H9 (cell line): Measurements from ENCODE around the gene EPS15. TPM values are rescaled to one million over a fixed set of nuclear protein-coding genes. Genes with fewer than 3 reads are reported as not detected.

Experiments
- DNase-seq: peaks from one replicate; pipeline ENCODE4 v3.0.0-alpha.2; 2017
- H2AFZ ChIP-seq: one replicate; pipeline ENCODE4 v1.6.1; 2013; ENCODE audit warnings: mild to moderate bottlenecking, low read length, control low read depth, moderate library complexity
- H2AK5ac ChIP-seq: 2 replicates; pipeline ENCODE4 v1.6.1; 2013; ENCODE audit warnings: low read length, control low read depth, mixed read lengths; ENCODE audit not compliant: insufficient read length
- H2BK120ac ChIP-seq: one replicate; pipeline ENCODE4 v1.6.1; 2013; ENCODE audit warnings: low read depth, mild to moderate bottlenecking, low read length, control low read depth, inconsistent platforms; ENCODE audit not compliant: poor library complexity, severe bottlenecking
- H2BK12ac ChIP-seq: 2 replicates; pipeline ENCODE4 v1.6.1; 2013; ENCODE audit warnings: low read length, control low read depth, mixed read lengths, low read depth; ENCODE audit not compliant: insufficient read length
- H2BK15ac ChIP-seq: 2 replicates; pipeline ENCODE4 v1.6.1; 2013; ENCODE audit warnings: low read depth, low read length, control low read depth
- H2BK20ac ChIP-seq: one replicate; pipeline ENCODE4 v1.6.1; 2013; ENCODE audit warnings: low read depth, mild to moderate bottlenecking, low read length, control low read depth, inconsistent platforms; ENCODE audit not compliant: poor library complexity, severe bottlenecking
- H2BK5ac ChIP-seq: 2 replicates; pipeline ENCODE4 v1.6.1; 2013; ENCODE audit warnings: low read length, control low read depth, mixed read lengths; ENCODE audit not compliant: insufficient read length
- H3K14ac ChIP-seq: 2 replicates; pipeline ENCODE4 v1.6.1; 2013; ENCODE audit warnings: low read length, control low read depth; ENCODE audit not compliant: insufficient read depth
- H3K18ac ChIP-seq: 2 replicates; pipeline ENCODE4 v1.6.1; 2013; ENCODE audit warnings: low read depth, mild to moderate bottlenecking, mixed read lengths, low read length, control low read depth; ENCODE audit not compliant: insufficient read length
- H3K23ac ChIP-seq: 2 replicates; pipeline ENCODE4 v1.6.1; 2013; ENCODE audit warnings: low read length, control low read depth, mixed read lengths, low read depth; ENCODE audit not compliant: insufficient read length
- H3K23me2 ChIP-seq: 2 replicates; pipeline ENCODE4 v1.6.1; 2013; ENCODE audit warnings: low read depth, mild to moderate bottlenecking, mixed read lengths, low read length, control low read depth; ENCODE audit not compliant: insufficient read length, poor library complexity, severe bottlenecking
- H3K27ac ChIP-seq: 2 replicates; pipeline ENCODE4 v1.5.1; 2013; ENCODE audit warnings: low read length, control low read depth, mixed read lengths, low read depth; ENCODE audit not compliant: insufficient read length
- H3K27me3 ChIP-seq: 2 replicates; pipeline ENCODE4 v1.6.1; 2013; ENCODE audit warnings: low read length, control low read depth, inconsistent platforms; ENCODE audit not compliant: insufficient read depth
- H3K4ac ChIP-seq: 2 replicates; pipeline ENCODE4 v1.6.1; 2013; ENCODE audit warnings: low read depth, mild to moderate bottlenecking, control low read depth, inconsistent platforms, low read length, moderate library complexity
- H3K4me1 ChIP-seq: 2 replicates; pipeline ENCODE4 v1.6.1; 2013; ENCODE audit warnings: low read length, control low read depth, inconsistent platforms; ENCODE audit not compliant: insufficient read depth
- H3K4me2 ChIP-seq: 2 replicates; pipeline ENCODE4 v1.6.1; 2013; ENCODE audit warnings: low read length, control low read depth, mixed read lengths; ENCODE audit not compliant: insufficient read length, insufficient read depth
- H3K56ac ChIP-seq: 2 replicates; pipeline ENCODE4 v1.6.1; 2013; ENCODE audit warnings: low read depth, mild to moderate bottlenecking, mixed read lengths, low read length, control low read depth; ENCODE audit not compliant: insufficient read length
- H3K79me1 ChIP-seq: 2 replicates; pipeline ENCODE4 v1.6.1; 2013; ENCODE audit warnings: low read depth, mild to moderate bottlenecking, moderate library complexity, low read length, control low read depth, inconsistent platforms; ENCODE audit not compliant: insufficient read depth, poor library complexity, severe bottlenecking
- H3K79me2 ChIP-seq: 2 replicates; pipeline ENCODE4 v1.6.1; 2013; ENCODE audit warnings: low read length, control low read depth, inconsistent platforms; ENCODE audit not compliant: insufficient read depth
- H3K9ac ChIP-seq: 2 replicates; pipeline ENCODE4 v1.6.1; 2013; ENCODE audit warnings: low read length, control low read depth, mixed read lengths; ENCODE audit not compliant: insufficient read length; ENCODE audit errors: extremely low read depth
- H3K9me3 ChIP-seq: one replicate; pipeline ENCODE4 v1.6.1; 2013; ENCODE audit warnings: low read depth, low read length, inconsistent platforms; ENCODE audit not compliant: control insufficient read depth
- H3T11ph ChIP-seq: one replicate; pipeline ENCODE4 v1.6.1; 2013; ENCODE audit warnings: mild to moderate bottlenecking, low read length, control low read depth, inconsistent platforms
- H4K20me1 ChIP-seq: one replicate; pipeline ENCODE4 v1.6.1; 2013; ENCODE audit not compliant: control insufficient read depth, insufficient read length, insufficient read depth
- H4K5ac ChIP-seq: 2 replicates; pipeline ENCODE4 v1.6.1; 2013; ENCODE audit warnings: low read depth, mild to moderate bottlenecking, mixed read lengths, low read length, control low read depth; ENCODE audit not compliant: insufficient read length
- H4K8ac ChIP-seq: replicated peaks from 2 replicates; pipeline ENCODE4 v1.6.1; 2013; ENCODE audit warnings: low read length, control low read depth, mixed read lengths, low read depth; ENCODE audit not compliant: insufficient read length
- H4K91ac ChIP-seq: 2 replicates; pipeline ENCODE4 v1.6.1; 2013; ENCODE audit warnings: low read depth, mild to moderate bottlenecking, moderate library complexity, mixed read lengths, low read length, control low read depth; ENCODE audit not compliant: insufficient read length
- H3K27ac Mint-ChIP-seq, 3 experiments: 2 replicates in 2 of 3; 3 replicates in 1 of 3; pipeline ENCODE4 v1.8.0; 2020 to 2021; ENCODE audit warnings: mixed read lengths in 3 of 3, mild to moderate bottlenecking in 1 of 3, moderate library complexity in 1 of 3
- H3K27me3 Mint-ChIP-seq: 2 replicates; pipeline ENCODE4 v1.8.0; 2021; ENCODE audit warnings: low read depth, mild to moderate bottlenecking, moderate library complexity, mixed read lengths
- H3K36me3 Mint-ChIP-seq, 3 experiments: 2 replicates in 2 of 3; 3 replicates in 1 of 3; pipeline ENCODE4 v1.8.0; 2020 to 2021; ENCODE audit warnings: low read depth in 3 of 3, mixed read lengths in 3 of 3; ENCODE audit not compliant: insufficient read depth in 1 of 3
- H3K4me1 Mint-ChIP-seq, 2 experiments: 2 replicates each; pipeline ENCODE4 v1.8.0; 2020; ENCODE audit warnings: mixed read lengths in 2 of 2
- H3K4me3 Mint-ChIP-seq, 2 experiments: 2 replicates in 1 of 2; 3 replicates in 1 of 2; pipeline ENCODE4 v1.8.0; 2020 to 2021; ENCODE audit warnings: mild to moderate bottlenecking in 2 of 2, mixed read lengths in 2 of 2, moderate library complexity in 1 of 2
- H3K9me3 Mint-ChIP-seq, 2 experiments: 2 replicates in 1 of 2; 3 replicates in 1 of 2; pipeline ENCODE4 v1.8.0; 2020; ENCODE audit warnings: mild to moderate bottlenecking in 2 of 2, mixed read lengths in 2 of 2, moderate library complexity in 1 of 2
- CTCF ChIP-seq: fragments of 200-600 bp; sonication (generic); conservative IDR thresholded peaks from 3 replicates; pipeline ENCODE4 v1.8.0; 2021; ENCODE audit warnings: antibody characterized with exemption, mild to moderate bottlenecking
- WGBS: extraction: QIAGEN DNeasy Blood & Tissue Kit; methylation state at CpG from one replicate; pipeline ENCODE4 v1.1.7; 2013; ENCODE audit warnings: missing lambda C conversion rate, low lambda C conversion rate, mixed read lengths; ENCODE audit not compliant: insufficient read length; ENCODE audit errors: extremely low coverage; 5-methylcytosine and 5-hydroxymethylcytosine counted together
- total RNA-seq: library from RNA; stranded (reverse); gene quantifications from 2 replicates; pipeline ENCODE4 v1.2.1, GENCODE V29; 2021

EPS15 gene
- total RNA-seq, 1 experiment from 2014 or later, result 44.1 TPM

- H3K4me1 Mint-ChIP-seq, result 0 out of 4 replicates have a peak, but pooled peaks cover 0 to 2% of the 10 kb centered on the region in 2 experiments
- Histone ChIP-seq H3K27me3 (no peaks in the 10 kb centered on the region), H3K56ac (no peak overlapping the region), H3K14ac (no peak overlapping the region), H3K4ac (no peak overlapping the region), H2AFZ (no peak overlapping the region), H3K23me2 (no peaks in the 10 kb centered on the region), H4K20me1 (no peaks in the 10 kb centered on the region), H4K8ac (no peak overlapping the region), H3K79me1 (no peaks in the 10 kb centered on the region), H3T11ph (no peak overlapping the region), H3K9ac (no peak overlapping the region), H3K79me2 (no peaks in the 10 kb centered on the region), H3K27ac (no peak overlapping the region), H2BK20ac (no peak overlapping the region), H3K4me2 (no peak overlapping the region), H3K4me1 (no peaks in the 10 kb centered on the region), H2BK120ac (no peak overlapping the region), H2AK5ac (no peak overlapping the region), H2BK5ac (no peak overlapping the region), H2BK15ac (no peak overlapping the region), H2BK12ac (no peak overlapping the region), H4K91ac (no peak overlapping the region), H4K5ac (no peak overlapping the region), H3K23ac (no peak overlapping the region), H3K18ac (no peak overlapping the region), H3K9me3 (no peaks in the 10 kb centered on the region)
- no peak overlapping the region for H3K4me3 Mint-ChIP-seq
- no peaks in the 10 kb centered on the region for H3K27me3 Mint-ChIP-seq
- no peak for TF ChIP-seq CTCF
- peaks cover 20 to 36% (median 22%) of the 10 kb centered on the region in 3 experiments for H3K36me3 Mint-ChIP-seq
- DNase-seq, result no peak
- peaks cover 0 to 4% of the 10 kb centered on the region in 2 experiments; a peak in 1 of 5 replicates for H3K9me3 Mint-ChIP-seq
- no peak overlapping the region for H3K27ac Mint-ChIP-seq
- WGBS, result no CpG with 5 or more reads among the region's 3 CpGs
These were observed 145.2 kb downstream of the EPS15 start for GRCh38 chr1:51373898-51374297.
